Thyroid gland (tissue), 4 donors: ENCODE measurements around the gene COPE.
A peak's percentile ranks its signal among the peaks of the same experiment; 100 is the strongest.

Source experiments
- CTCF ChIP-seq, 6 experiments: fragments of 200-600 bp in 3 of 6; fragments of 450-650 bp in 3 of 6; sonication (generic) in 3 of 6; IDR thresholded peaks; one replicate each; pipeline ENCODE4 v1.5.1; 2016 to 2019; ENCODE audit warnings: antibody characterized with exemption in 6 of 6, mild to moderate bottlenecking in 2 of 6, inconsistent platforms in 1 of 6, moderate library complexity in 1 of 6
- POLR2A ChIP-seq, 2 donors: fragments of 450-650 bp; IDR thresholded peaks; one replicate each; pipeline ENCODE4 v1.6.1; 2017; ENCODE audit warnings: antibody characterized with exemption in 2 of 2, mild to moderate bottlenecking in 2 of 2, moderate library complexity in 1 of 2

DNA sequence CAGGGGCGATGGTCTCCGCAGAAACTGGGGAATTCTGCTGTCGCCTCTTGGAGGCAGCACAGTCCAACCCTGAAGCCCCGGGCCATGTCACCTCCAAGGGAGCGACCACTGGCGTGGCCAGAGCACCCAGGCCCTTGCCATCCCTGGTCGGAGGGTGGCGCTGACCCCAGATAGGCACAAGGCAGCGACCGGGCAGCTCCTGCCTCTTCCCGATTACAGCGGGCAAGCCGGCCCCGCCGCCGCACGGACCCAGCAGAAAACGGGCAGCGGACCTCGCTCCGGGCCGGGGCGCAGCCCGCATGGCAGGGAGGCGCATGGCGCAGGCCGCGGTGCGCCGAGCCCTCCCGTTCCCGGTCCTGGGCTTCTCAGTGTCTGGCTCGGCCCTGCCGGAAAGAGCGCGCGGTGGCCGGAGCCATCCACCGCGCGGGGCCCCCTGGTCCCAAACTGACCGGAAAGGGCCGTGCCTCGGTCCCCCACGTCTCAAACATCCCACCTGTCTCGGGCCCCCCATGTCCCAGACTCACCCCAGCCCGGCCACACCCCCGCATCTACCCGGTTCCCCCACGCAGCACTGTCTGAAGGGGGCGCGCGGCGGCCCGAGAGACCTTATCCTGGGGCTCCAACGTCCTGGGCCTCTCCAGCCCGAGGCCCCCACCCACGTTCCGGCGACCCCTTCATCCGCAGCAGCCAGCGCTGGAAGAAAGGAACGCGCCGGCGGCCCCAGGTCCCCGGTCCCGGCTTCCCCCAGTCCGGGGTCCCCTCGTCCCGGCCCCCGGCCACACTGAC is 24.0 kb downstream of the COPE start:
- TF ChIP-seq POLR2A (IDR thresholded peaks at IDR 0.05): no peak
- TF ChIP-seq CTCF (IDR thresholded peaks at IDR 0.05): peak in 5 of 6 experiments; percentile 7 to 53 (median 27)
